OCI-LY7 (cell line): ENCODE measurements around the gene GCLM.

ENCODE experiments used
- EZH2phosphoT487 ChIP-seq: fragments of 200-600 bp; sonication (generic); IDR thresholded peaks from 2 replicates; pipeline ENCODE4 v1.6.1; 2018; ENCODE audit warnings: low read depth, borderline replicate concordance, mild to moderate bottlenecking, mixed run types, antibody characterized with exemption, low read length, moderate library complexity, mixed read lengths
- TF ChIP-seq, protein P1 (sequence below): fragments of 200-600 bp; sonication (generic); conservative IDR thresholded peaks from 2 replicates; pipeline ENCODE4 v1.5.1; 2014; ENCODE audit warnings: mild to moderate bottlenecking, antibody characterized with exemption, low read length, moderate library complexity, mixed read lengths

DNA sequence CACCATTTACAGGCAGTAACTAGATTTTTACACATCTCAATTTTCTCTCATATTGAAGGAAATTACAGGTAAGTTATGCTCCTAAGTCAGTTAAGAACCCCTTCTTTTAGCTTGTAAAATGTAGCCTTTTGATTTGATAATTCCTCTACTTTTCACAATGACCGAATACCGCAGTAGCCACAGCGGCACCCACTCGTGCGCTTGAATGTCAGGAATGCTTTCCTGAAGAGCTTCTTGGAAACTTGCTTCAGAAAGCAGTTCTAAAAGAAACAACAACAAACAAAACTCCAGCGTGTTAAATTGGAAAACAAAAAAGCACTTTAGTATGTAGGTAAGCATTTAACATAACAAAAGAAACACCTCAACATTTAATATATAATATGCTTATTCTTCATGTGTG, 20.3 kb downstream of the GCLM start:
- TF ChIP-seq, protein P1, sequence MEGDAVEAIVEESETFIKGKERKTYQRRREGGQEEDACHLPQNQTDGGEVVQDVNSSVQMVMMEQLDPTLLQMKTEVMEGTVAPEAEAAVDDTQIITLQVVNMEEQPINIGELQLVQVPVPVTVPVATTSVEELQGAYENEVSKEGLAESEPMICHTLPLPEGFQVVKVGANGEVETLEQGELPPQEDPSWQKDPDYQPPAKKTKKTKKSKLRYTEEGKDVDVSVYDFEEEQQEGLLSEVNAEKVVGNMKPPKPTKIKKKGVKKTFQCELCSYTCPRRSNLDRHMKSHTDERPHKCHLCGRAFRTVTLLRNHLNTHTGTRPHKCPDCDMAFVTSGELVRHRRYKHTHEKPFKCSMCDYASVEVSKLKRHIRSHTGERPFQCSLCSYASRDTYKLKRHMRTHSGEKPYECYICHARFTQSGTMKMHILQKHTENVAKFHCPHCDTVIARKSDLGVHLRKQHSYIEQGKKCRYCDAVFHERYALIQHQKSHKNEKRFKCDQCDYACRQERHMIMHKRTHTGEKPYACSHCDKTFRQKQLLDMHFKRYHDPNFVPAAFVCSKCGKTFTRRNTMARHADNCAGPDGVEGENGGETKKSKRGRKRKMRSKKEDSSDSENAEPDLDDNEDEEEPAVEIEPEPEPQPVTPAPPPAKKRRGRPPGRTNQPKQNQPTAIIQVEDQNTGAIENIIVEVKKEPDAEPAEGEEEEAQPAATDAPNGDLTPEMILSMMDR: no peak
- no peak for TF ChIP-seq EZH2phosphoT487
